GM18951 (cell line): ENCODE measurements around the gene DMPK.
"Not testable (repeated sequence)": the region's sequence is repeated elsewhere in the genome, so short reads cannot be mapped to it uniquely, and the experiment has no call there.

Experiments
- POLR2A ChIP-seq: IDR thresholded peaks from 4 replicates; pipeline ENCODE4 v1.6.1; 2011; ENCODE audit warnings: mild to moderate bottlenecking; ENCODE audit not compliant: insufficient read length, insufficient read depth; ENCODE audit errors: extremely low read depth
- in situ Hi-C: fragments of 300-500 bp; cut with MboI; formaldehyde crosslinking; loops from one replicate; pipeline ENCODE4 v1.12.0; 2022; ENCODE audit warnings: low sequenced_read_pairs, mixed read lengths, inconsistent platforms; ENCODE audit not compliant: unreplicated experiment

DMPK gene

DNA sequence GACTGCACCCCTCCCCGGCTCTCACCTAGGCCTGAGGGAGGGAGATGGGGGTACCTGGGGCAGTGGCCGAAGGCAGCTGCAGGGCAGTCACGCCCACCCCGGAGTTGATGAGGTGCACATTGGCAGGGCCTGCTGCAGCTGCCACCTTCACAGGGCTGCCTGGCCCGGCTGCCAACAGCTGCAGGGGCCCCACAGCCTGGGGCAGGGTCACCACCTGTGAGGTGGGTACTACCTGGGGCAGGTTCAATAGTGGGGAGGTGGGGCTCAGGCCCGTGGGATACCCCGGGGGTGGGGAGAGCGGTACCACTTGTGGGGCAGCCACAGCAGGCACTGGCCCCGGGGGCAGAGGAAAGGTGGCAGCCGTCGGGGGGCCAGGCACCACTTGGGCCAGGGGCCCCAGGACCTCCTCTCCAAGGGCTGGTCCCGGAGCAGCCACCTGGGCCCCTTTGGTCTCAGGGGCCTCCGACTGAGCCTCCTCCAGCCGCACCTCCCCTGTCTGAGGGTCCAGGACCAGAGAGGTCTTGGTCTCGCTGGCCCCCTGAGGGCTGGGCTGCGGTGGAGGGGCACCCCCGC, 15.9 kb downstream of the DMPK start:
- no peak for TF ChIP-seq POLR2A
- in situ Hi-C loops = no loop called here

DNA sequence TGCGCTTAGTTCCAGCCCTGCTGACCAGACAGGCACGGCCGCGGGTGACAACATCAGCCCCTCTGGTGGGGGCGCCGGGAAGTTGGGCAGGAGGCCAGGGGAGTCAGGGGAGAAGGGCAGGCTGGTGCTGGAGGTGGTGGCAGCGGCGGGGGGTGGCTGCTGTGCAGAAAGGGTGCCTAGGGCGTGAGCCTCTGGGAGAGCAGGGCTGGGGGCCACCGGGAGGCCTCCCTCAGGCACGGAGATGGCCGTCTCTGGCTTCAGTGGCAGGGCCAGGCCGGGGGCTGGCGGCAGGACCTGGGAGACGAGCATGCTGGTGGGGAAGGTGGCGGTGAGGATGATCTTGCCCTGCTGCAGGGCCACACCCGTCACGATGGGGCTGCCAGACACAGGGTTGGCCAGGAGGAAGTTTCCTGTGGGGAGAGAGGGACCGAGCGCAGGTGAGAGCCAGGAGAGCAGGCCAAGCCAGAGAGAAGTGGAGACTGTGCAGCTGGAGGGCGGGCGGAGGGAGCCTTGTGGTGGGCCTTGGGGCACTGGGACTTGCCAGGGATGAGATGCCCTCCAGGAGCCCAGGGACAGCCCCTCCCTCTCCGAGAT, 16.5 kb downstream of the DMPK start:
- in situ Hi-C loops = no loop called here
- TF ChIP-seq POLR2A = no peak

DNA sequence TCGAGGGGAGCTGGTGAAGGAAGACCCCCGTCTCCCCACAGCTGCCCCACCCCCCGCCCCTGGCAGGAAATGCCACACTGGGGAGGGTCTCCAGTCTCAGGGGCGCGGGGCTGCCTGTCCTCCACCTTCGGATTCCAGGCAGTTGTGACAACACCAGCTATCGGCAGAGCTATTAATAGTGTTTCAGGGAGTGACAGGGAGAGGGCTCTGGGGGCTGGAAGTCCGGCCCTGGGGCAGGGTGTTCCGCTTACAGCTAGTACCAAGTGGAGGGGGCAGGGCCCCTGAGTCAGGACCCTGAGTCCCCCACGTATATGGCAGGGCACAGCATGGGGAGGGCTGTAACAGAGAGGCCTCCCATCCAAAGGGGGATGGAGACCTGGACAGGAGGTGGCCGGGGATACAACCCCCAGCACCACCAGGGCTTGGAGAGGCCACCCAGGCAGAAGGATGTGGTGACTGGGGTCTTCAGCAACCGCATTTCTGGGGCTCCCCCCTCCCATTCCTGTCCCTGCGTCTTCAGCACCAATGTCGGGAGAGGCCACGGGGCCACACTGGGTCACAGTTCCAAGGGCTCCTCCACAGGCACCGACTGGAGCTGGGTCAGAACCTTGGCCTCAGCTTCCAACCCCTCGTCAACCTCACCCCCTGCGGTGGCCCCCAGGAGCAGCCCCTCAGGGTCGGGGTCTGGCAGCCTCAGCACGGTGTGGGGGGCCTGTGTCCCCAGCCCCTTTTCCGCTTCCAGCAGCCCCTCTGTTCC, 17.2 kb downstream of the DMPK start:
- no peak for TF ChIP-seq POLR2A
- in situ Hi-C loops = no loop called here

DNA sequence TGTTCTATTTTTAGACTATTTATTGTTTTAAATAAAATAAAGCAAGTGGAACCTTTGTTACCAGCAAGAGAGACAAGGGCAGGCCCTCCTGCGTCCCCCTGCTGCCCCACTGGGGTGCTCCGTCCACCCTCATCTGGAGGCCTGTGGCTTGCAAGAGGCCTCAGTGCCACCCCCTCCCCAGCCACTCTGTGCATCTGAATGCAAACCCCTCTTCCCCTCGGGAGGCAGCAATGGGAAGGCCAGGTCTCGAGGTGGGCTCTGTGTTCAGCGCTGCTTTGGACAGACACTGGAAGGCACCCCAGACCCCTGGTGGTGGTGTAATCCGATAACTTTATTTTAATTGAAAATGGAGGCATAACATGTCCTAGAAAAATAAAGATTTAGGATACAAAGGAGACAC, 17.8 kb downstream of the DMPK start:
- in situ Hi-C loops = no loop called here
- TF ChIP-seq POLR2A = no peak

DNA sequence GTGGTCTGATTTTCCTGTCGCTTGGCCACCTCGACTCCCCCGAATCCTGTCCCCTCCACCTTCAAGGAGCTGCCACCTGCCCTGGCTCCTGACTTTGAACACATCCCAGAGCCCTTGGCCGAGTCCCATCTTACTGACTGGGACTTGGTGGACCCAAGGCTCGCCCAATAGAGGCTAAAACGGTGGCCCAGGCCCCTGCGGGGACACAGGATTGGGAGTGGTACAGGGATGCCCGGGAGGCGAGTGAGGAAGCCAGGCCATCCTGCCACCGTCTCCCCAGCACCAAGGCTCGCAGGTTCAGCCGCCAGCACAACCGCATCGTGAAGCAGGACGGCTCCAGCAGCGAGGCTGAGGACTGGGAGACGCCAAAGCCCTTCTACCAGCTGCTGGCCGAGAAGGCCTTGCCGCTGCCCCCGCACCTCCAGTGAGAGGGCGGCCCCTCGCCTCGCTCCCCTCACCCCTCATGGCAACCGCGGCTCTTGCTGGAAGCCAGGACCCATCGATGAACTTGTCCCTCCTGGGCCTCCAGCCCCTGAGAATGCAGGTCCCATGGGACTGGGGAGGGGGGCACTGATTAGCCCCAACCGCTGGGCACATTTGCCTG, 18.5 kb downstream of the DMPK start:
- no peak for TF ChIP-seq POLR2A
- in situ Hi-C loops = no loop called here

DNA sequence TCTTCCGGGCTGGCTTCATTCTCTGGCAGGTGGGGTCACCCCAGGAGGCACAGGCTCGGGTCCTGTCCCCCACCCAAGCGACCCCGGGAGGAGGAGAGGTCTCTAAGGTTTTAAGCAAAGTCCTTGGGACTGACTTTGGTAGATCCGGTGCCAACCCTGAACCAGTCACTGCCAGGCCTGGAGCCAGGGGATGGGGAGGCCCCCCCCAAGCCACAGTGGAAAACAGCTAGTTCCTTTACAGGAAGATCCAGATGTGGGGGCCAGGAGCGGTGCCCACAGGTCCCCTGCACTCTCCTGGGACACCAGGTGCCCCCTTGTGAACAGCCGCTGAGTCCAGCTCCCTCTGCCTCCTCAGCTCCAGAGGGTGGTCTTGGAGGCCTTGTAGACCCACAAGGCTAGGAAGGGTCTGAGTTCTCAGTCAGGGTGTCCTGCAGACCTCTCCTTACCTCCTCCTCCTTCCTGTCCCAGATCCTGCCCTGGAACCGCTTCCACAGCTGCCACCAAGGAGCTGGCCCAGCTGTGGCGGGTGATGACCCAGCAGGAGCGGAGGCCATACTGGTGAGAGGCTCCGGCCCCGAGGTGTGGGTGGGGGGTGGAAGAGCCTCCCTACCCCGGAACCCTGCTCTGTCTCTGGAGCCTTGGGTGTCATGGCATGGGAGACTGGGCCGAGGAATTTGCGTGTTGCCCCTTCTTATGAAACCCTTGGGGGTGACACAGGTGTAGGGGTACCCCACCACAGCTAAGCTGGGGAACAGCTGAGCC, 19.2 kb downstream of the DMPK start:
- no peak for TF ChIP-seq POLR2A
- in situ Hi-C loops = no loop called here

DNA sequence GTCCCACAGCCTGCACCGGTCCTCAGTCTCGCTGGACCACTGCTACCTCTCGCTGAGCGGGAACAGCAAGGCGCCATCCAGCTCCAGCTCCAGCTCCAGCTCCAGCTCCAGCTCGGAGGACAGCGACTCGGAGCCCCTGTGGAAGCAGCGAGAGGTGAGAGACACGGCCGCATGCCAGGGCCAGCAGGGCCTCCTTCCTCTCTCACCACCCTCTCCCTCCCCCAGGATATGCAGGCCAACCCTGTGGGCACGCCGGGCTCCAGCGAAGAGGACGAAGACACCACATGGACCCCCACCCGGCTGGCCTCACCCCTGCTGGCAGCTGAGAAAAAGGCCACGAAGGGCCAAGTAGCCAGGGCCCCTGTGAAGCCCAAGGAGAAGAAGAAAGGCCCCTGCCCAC, 20.6 kb downstream of the DMPK start:
- TF ChIP-seq POLR2A = no peak

DNA sequence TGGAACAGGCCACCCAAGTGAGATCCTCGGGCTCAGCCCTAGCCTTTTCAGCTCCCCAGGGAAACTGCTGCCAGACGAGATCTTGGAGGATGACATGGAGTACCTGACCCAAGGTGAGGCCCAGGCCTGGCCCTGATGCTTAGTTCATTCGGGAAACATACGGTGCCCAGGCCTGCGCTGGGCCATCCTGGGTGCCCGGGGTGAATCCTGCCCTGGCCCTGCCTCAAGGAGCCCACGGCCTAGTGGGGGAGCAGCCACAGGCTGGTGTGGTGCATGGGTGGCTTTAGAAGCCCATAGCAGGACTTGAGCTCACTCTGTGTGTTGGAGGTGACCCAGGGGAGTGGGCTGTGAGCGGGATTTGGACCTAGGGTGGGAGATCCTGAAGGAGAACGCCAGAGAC, 23.4 kb downstream of the DMPK start:
- no peak for TF ChIP-seq POLR2A
- in situ Hi-C loops = no loop called here

More for the DNA sequence above, 20.6 kb downstream of the DMPK start:
- in situ Hi-C loops = no loop called here

DNA sequence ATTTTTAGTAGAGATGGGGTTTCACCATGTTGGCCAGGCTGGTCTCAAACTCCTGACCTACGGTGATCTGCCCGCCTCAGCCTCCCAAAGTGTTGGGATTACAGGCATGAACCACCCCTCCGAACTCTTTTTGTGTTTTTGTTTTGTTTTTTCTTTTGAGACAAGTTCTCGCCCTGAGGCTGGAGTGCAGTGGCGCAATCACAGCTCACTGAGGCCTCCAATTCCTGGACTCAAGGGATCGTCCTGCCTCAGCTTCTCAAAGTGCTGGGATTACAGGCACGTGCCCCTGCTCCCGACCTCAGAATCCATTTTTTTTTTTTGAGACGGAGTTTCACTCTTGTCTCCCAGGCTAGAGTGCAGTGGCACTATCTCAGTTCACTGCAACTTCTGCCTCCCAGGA, 24.6 kb downstream of the DMPK start:
- no peak for TF ChIP-seq POLR2A
- in situ Hi-C loops = no loop called here

DNA sequence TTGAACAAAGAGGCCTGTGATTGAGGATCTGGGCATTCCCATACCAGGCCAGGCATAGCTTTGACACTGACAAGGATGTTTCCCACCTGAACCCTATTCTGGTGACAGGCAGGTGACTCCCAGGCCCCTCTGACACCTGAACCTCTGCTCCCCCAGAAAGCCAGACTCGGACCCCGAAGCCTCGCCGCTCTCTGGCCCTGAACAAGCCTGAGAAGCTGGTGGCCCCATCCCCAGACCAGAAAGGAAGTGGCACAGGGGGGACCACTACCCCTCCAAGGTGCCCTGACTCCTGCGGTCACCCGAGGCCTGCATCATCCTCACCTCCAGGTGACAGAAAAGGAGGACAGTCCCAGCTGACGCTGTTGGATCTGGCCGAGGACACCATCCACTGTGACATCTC, 28.0 kb downstream of the DMPK start:
- TF ChIP-seq POLR2A = no peak
- in situ Hi-C loops = no loop called here

DNA sequence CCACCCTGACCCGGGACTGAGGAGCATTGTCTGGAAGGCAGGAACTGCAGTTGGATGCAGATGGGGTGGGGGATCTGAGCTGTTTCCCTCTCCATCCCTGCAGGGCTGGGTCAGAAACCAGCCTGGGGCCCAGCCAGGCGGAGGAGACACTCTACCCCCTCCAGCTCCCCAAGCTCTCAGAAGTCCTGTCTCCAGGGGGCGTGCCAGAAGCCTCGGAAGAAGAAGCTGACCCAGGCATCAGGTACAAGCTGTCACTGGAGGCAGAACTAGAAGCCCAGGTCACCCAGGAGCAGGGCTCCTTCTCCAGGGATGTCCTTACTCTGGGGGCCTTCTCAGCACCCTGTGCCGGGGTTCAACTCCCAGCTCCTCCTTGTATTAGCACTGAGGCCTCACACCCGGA, 28.7 kb downstream of the DMPK start:
- in situ Hi-C loops = no loop called here
- TF ChIP-seq POLR2A = no peak

DNA sequence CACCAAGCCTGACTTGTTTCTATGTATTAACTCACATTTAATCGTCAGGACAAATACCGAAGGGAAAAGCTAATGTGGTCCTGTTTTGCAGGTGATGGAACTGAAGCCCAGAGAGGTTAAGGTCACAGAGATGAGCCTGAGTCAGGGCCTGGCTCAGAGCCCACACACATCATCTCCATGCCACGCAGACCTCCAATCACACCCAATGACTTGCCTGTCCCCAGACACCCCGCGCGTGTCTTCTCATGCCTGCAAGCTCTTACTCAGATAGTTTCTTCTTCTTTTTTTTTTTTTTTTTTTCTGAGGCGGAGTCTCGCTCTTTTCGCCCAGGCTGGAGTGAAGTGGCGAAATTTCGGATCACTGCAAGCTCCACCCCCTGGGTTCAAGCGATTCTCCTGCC, 29.7 kb downstream of the DMPK start:
- no peak for TF ChIP-seq POLR2A
- in situ Hi-C loops = no loop called here

DNA sequence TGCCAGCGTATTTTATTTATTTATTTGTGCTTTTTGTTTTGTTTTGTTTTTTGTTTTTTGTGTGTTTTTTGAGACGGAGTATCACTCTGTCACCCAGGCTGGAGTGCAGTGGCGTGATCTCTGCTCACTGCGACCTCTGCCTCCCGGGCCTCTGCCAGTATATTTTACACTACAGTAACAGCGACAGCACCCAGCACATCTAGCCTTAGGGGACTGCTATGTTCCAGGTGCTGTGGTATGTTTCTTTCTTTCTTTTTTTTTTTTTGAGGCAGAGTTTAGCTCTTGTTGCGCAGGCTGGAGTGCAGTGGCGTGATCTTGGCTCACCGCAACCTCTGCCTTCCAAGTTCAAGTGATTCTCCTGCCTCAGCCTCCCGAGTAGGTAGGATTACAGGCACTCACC, 30.8 kb downstream of the DMPK start:
- in situ Hi-C loops = not testable (repeated sequence)

DNA sequence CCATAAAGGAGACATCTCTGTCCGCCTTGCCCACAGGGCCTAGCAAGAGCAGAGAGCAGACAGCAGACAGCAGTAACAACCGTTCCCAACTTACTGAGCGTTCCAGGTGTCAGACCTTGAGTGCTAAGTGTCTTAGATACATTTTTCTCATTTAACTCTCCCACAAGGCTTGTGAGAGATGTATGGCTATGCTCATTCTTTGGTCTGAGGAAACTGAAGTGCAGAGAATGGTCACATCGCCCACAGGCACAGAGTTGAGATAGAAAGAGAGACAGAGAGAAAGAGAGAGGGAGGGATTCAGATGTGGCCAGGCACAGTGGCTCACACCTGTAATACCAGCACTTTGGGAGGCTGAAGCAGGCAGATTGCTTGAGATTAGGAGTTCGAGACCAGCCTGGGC, 34.8 kb downstream of the DMPK start:
- in situ Hi-C loops = no loop called here
- TF ChIP-seq POLR2A = no peak

DNA sequence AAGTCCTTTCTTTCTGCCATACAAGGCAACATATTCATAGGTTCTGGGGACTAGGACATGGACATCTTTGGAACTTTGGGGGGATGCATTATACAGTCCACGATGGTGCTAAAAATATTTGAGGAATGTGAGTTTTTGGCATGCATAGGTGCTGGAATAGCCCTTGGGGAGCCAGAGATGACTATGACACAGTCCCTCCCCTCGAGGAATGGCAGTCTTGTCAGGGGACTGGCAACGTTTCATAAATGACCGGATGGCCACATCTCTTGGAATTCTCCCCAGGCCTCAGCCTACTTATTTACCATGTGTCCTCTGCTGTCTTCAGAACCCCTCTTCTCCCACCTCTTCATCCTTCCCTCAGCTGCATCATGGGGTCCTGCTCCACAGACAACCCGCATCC, 35.4 kb downstream of the DMPK start:
- in situ Hi-C loops = no loop called here

More for the DNA sequence above, 35.4 kb downstream of the DMPK start:
- no peak for TF ChIP-seq POLR2A
